OCI-LY3 (cell line): ENCODE data around the gene EPHB2.

ENCODE experiments used
- H2AFZ ChIP-seq: fragments of 200-600, 300-600 bp; shearing (Covaris generic); 2 replicates; pipeline ENCODE4 v1.6.0; 2014; ENCODE audit warnings: antibody characterized with exemption, low read depth, low read length
- H3K27ac ChIP-seq: fragments of 200-600, 300-600 bp; sonication (generic); 2 replicates; pipeline ENCODE4 v1.5.1; 2014; ENCODE audit warnings: mild to moderate bottlenecking, low read length, moderate library complexity, mixed read lengths
- H3K27me3 ChIP-seq: fragments of 200-600, 300-600 bp; sonication (generic); 2 replicates; pipeline ENCODE4 v1.6.1; 2014; ENCODE audit warnings: low read depth, low read length, mixed read lengths
- H3K36me3 ChIP-seq: fragments of 200-600, 300-600 bp; sonication (generic); replicated peaks from 2 replicates; pipeline ENCODE3; 2014; ENCODE audit warnings: low read depth, low read length, mixed read lengths
- H3K4me1 ChIP-seq: fragments of 300-600, 200-600 bp; sonication (generic); 2 replicates; pipeline ENCODE4 v1.6.1; 2014; ENCODE audit warnings: low read length, mixed read lengths
- H3K4me2 ChIP-seq: fragments of 200-600, 300-600 bp; sonication (generic); 2 replicates; pipeline ENCODE4 v1.6.1; 2014; ENCODE audit warnings: low read length, mixed read lengths
- H3K4me3 ChIP-seq: fragments of 300-600, 200-600 bp; sonication (generic); 2 replicates; pipeline ENCODE4 v1.5.1; 2014; ENCODE audit warnings: antibody characterized with exemption, mild to moderate bottlenecking, low read length, moderate library complexity
- H3K79me2 ChIP-seq: fragments of 300-600, 200-600 bp; shearing (Covaris generic); 2 replicates; pipeline ENCODE4 v1.6.1; 2014; ENCODE audit warnings: mild to moderate bottlenecking, low read length, mixed read lengths
- H3K9ac ChIP-seq: fragments of 300-600, 200-600 bp; shearing (Covaris generic); 2 replicates; pipeline ENCODE4 v1.6.0; 2014; ENCODE audit warnings: mild to moderate bottlenecking, low read length, moderate library complexity
- H3K9me3 ChIP-seq: fragments of 200-600, 300-600 bp; shearing (Covaris generic); 2 replicates; pipeline ENCODE4 v1.6.1; 2014; ENCODE audit warnings: low read length, mixed read lengths; ENCODE audit not compliant: insufficient read depth
- H4K20me1 ChIP-seq: fragments of 200-600, 300-600 bp; sonication (generic); 2 replicates; pipeline ENCODE4 v1.6.1; 2016; ENCODE audit warnings: low read length, mixed read lengths; ENCODE audit not compliant: insufficient read depth
- CTCF ChIP-seq: fragments of 200-600, 300-600 bp; sonication (generic); IDR thresholded peaks from 2 replicates; pipeline ENCODE4 v1.5.1; 2014; ENCODE audit warnings: antibody characterized with exemption, low read length, low read depth
- EZH2phosphoT487 ChIP-seq: fragments of 200-600 bp; shearing (Covaris generic); IDR thresholded peaks from 2 replicates; pipeline ENCODE4 v1.6.1; 2018; ENCODE audit warnings: antibody characterized with exemption, mixed run types, low read depth

Gene EPHB2

GRCh38 chr1:22712502-22713271, 2.0 kb downstream of the EPHB2 start:
- H3K36me3 ChIP-seq, result no peaks in the 10 kb centered on the region
- no peak for TF ChIP-seq EZH2phosphoT487
- peaks cover 46% of the 10 kb centered on the region for H4K20me1 ChIP-seq
- peak overlapping the region; percentile 79 for H3K4me3 ChIP-seq
- peak overlapping the region; percentile 93 for H3K4me2 ChIP-seq
- no peaks in the 10 kb centered on the region for H3K9me3 ChIP-seq
- no peak overlapping the region for H2AFZ ChIP-seq
- H3K4me1 ChIP-seq, result peaks cover 68% of the 10 kb centered on the region
- peak overlapping the region; percentile 59 for H3K27ac ChIP-seq
- peaks cover 12% of the 10 kb centered on the region for H3K79me2 ChIP-seq
- peaks cover 24% of the 10 kb centered on the region for H3K27me3 ChIP-seq
- peak overlapping the region; percentile 32; the same call in 1 of the 2 replicates for H3K9ac ChIP-seq

- H2AFZ ChIP-seq, result no peak overlapping the region
- peaks cover 3% of the 10 kb centered on the region for H3K36me3 ChIP-seq
- H3K27me3 ChIP-seq, result peaks cover 18% of the 10 kb centered on the region
- no peaks in the 10 kb centered on the region for H3K9me3 ChIP-seq
- peak overlapping the region; percentile 93; the same call in 1 of the 2 replicates for H3K4me2 ChIP-seq
- no peak overlapping the region for H3K27ac ChIP-seq
- peaks cover 56% of the 10 kb centered on the region for H3K4me1 ChIP-seq
- peaks cover 25% of the 10 kb centered on the region for H3K79me2 ChIP-seq
- H3K4me3 ChIP-seq, result no peak overlapping the region
- TF ChIP-seq EZH2phosphoT487 (no peak), CTCF (no peak)
- H4K20me1 ChIP-seq, result peaks cover 62% of the 10 kb centered on the region
- no peak overlapping the region for H3K9ac ChIP-seq
Measured at GRCh38 chr1:22714455-22714854, 3.8 kb downstream of the EPHB2 start.

GRCh38 chr1:22717037-22717760, 6.6 kb downstream of the EPHB2 start:
- H2AFZ ChIP-seq, result no peak overlapping the region
- peaks cover 45% of the 10 kb centered on the region for H3K4me1 ChIP-seq
- H3K79me2 ChIP-seq, result peaks cover 26% of the 10 kb centered on the region
- H3K36me3 ChIP-seq, result peaks cover 3% of the 10 kb centered on the region
- H3K27ac ChIP-seq, result no peak overlapping the region
- peaks cover 14% of the 10 kb centered on the region; the same call in 1 of the 2 replicates for H3K27me3 ChIP-seq
- peaks cover 62% of the 10 kb centered on the region for H4K20me1 ChIP-seq
- H3K9ac ChIP-seq, result no peak overlapping the region
- H3K4me3 ChIP-seq, result peak overlapping the region; percentile 22; the same call in 1 of the 2 replicates
- peak overlapping the region; percentile 55 for H3K4me2 ChIP-seq
- TF ChIP-seq EZH2phosphoT487 (no peak), CTCF (no peak)
- H3K9me3 ChIP-seq, result no peaks in the 10 kb centered on the region

- Histone ChIP-seq H2AFZ (no peak overlapping the region), H3K4me2 (no peak overlapping the region), H3K4me1 (peaks cover 15% of the 10 kb centered on the region), H3K9ac (no peak overlapping the region), H3K36me3 (peaks cover 3% of the 10 kb centered on the region), H3K79me2 (peaks cover 18% of the 10 kb centered on the region; the same call in 1 of the 2 replicates), H3K27ac (no peak overlapping the region), H4K20me1 (peaks cover 43% of the 10 kb centered on the region), H3K9me3 (no peaks in the 10 kb centered on the region), H3K27me3 (no peaks in the 10 kb centered on the region), H3K4me3 (no peak overlapping the region)
- TF ChIP-seq EZH2phosphoT487, result no peak
- TF ChIP-seq CTCF, result no peak
Measured at GRCh38 chr1:22721122-22721873, 10.7 kb downstream of the EPHB2 start.
